Left lobe of liver (tissue), 2 donors: ENCODE results near the gene FBXO44. TPM values are rescaled to one million over a fixed set of nuclear protein-coding genes. Genes with fewer than 3 reads are reported as not detected.
"Not testable (repeated sequence)": the region's sequence is repeated elsewhere in the genome, so short reads cannot be mapped to it uniquely, and the experiment has no call there.

Experiments used
- ATAC-seq: fragments of 200-7000 bp; cut with Tn5 transposase; one replicate; pipeline ENCODE4 v1.9.1; 2020; ENCODE audit warnings: mild to moderate bottlenecking, moderate library complexity
- DNase-seq: peaks from one replicate; pipeline ENCODE4 v3.0.0-alpha.2; 2020; ENCODE audit warnings: low spot score
- total RNA-seq: library from RNA; stranded (reverse); gene quantifications from one replicate; pipeline ENCODE4 v1.2.1, GENCODE V29; 2021
- donor health status: DM: no; HTN: no; CAD: no; lungs with moderate emphysema.
- donor health status: DM: no; HTN: yes; CAD: no.

Gene FBXO44
- total RNA-seq = 11.6 TPM

- ATAC-seq (peak; percentile 73), DNase-seq (peak; percentile 76)
Measured at GRCh38 chr1:11654137-11654938, at the start of gene FBXO44, which contains the start of gene FBXO2. FBXO44 (plus strand) TSS chr1:11654877; CDS start chr1:11655836, 959 bp downstream. FBXO2 (minus strand) TSS chr1:11654429; CDS start chr1:11654340, 89 bp downstream.

- DNase-seq (no peak), ATAC-seq (no peak)
Measured at GRCh38 chr1:11606775-11607174, 47.9 kb upstream of the FBXO44 start.

- ATAC-seq, DNase-seq: not testable (repeated sequence)
Measured at GRCh38 chr1:11608596-11609130, 46.0 kb upstream of the FBXO44 start.

- not testable (repeated sequence) for ATAC-seq, DNase-seq
Measured at GRCh38 chr1:11609378-11609777, 45.3 kb upstream of the FBXO44 start.

GRCh38 chr1:11610629-11611180 lies 44.0 kb upstream of the FBXO44 start:
- no peak for DNase-seq
- no peak for ATAC-seq

GRCh38 chr1:11611638-11612327 lies 42.9 kb upstream of the FBXO44 start:
- ATAC-seq (no peak), DNase-seq (no peak)

GRCh38 chr1:11613347-11613746 lies 41.3 kb upstream of the FBXO44 start:
- DNase-seq = no peak
- no peak for ATAC-seq

- DNase-seq = no peak
- ATAC-seq = peak; percentile 41
Measured at GRCh38 chr1:11615090-11615489, 39.6 kb upstream of the FBXO44 start.

- DNase-seq (no peak), ATAC-seq (no peak)
Measured at GRCh38 chr1:11616766-11617165, 37.9 kb upstream of the FBXO44 start.

- DNase-seq (no peak), ATAC-seq (peak; percentile 54)
Measured at GRCh38 chr1:11617314-11617713, 37.4 kb upstream of the FBXO44 start.

GRCh38 chr1:11617741-11618140 lies 36.9 kb upstream of the FBXO44 start:
- ATAC-seq (no peak), DNase-seq (no peak)

- ATAC-seq (no peak), DNase-seq (no peak)
Measured at GRCh38 chr1:11620405-11620804, 34.3 kb upstream of the FBXO44 start.

GRCh38 chr1:11620924-11621323 lies 33.8 kb upstream of the FBXO44 start:
- no peak for DNase-seq
- no peak for ATAC-seq

GRCh38 chr1:11622398-11622797 lies 32.3 kb upstream of the FBXO44 start:
- ATAC-seq = no peak
- no peak for DNase-seq

- no peak for ATAC-seq
Measured at GRCh38 chr1:11623702-11624101, 31.0 kb upstream of the FBXO44 start.

GRCh38 chr1:11626551-11626950 lies 28.1 kb upstream of the FBXO44 start:
- DNase-seq (no peak), ATAC-seq (no peak)

More at GRCh38 chr1:11623702-11624101, 31.0 kb upstream of the FBXO44 start:
- DNase-seq = no peak

- DNase-seq (no peak), ATAC-seq (no peak)
Measured at GRCh38 chr1:11628767-11629166, 25.9 kb upstream of the FBXO44 start.

GRCh38 chr1:11629184-11630016 lies 25.3 kb upstream of the FBXO44 start:
- DNase-seq (no peak), ATAC-seq (no peak)

- DNase-seq (no peak), ATAC-seq (no peak)
Measured at GRCh38 chr1:11634365-11635192, 20.1 kb upstream of the FBXO44 start.

- DNase-seq = no peak
- ATAC-seq = no peak
Measured at GRCh38 chr1:11638121-11638520, 16.6 kb upstream of the FBXO44 start.
